Thyroid gland (tissue), 4 donors: Measurements from ENCODE around the gene TMEM270. TPM values are rescaled to one million over a fixed set of nuclear protein-coding genes. Genes with fewer than 3 reads are reported as not detected.
"Not testable (repeated sequence)": the region's sequence is repeated elsewhere in the genome, so short reads cannot be mapped to it uniquely, and the experiment has no call there.

ENCODE experiments used
- DNase-seq, 2 donors: peaks; one replicate each; pipeline ENCODE4 v3.0.0-alpha.2; 2019
- H3K27ac ChIP-seq, 3 donors: fragments of 200-600 bp; sonication (generic); 1 replicate in 2 of 3; 2 replicates in 1 of 3; pipeline ENCODE4 v1.5.1; 2016 to 2019; ENCODE audit warnings: mild to moderate bottlenecking in 1 of 3, moderate library complexity in 1 of 3
- H3K27me3 ChIP-seq: fragments of 200-600 bp; sonication (generic); one replicate; pipeline ENCODE4 v1.5.1; 2019
- H3K36me3 ChIP-seq, 2 donors: fragments of 200-600 bp; sonication (generic); one replicate each; pipeline ENCODE4 v1.5.1; 2016 to 2019
- H3K4me1 ChIP-seq, 2 donors: fragments of 200-600 bp; sonication (generic); one replicate each; pipeline ENCODE4 v1.5.1; 2017 to 2019
- H3K4me3 ChIP-seq, 3 donors: fragments of 200-600 bp; sonication (generic); replicated peaks in 1 of 3; 1 replicate in 2 of 3; 2 replicates in 1 of 3; pipeline ENCODE4 v1.5.1; 2016; ENCODE audit warnings: mild to moderate bottlenecking in 1 of 3
- H3K9me3 ChIP-seq: fragments of 200-600 bp; sonication (generic); one replicate; pipeline ENCODE4 v1.5.1; 2017
- CTCF ChIP-seq, 6 experiments: fragments of 200-600 bp in 3 of 6; fragments of 450-650 bp in 3 of 6; sonication (generic) in 3 of 6; IDR thresholded peaks; one replicate each; pipeline ENCODE4 v1.5.1; 2016 to 2019; ENCODE audit warnings: antibody characterized with exemption in 6 of 6, mild to moderate bottlenecking in 2 of 6, inconsistent platforms in 1 of 6, moderate library complexity in 1 of 6
- POLR2A ChIP-seq, 2 donors: fragments of 450-650 bp; IDR thresholded peaks; one replicate each; pipeline ENCODE4 v1.6.1; 2017; ENCODE audit warnings: antibody characterized with exemption in 2 of 2, mild to moderate bottlenecking in 2 of 2, moderate library complexity in 1 of 2
- WGBS, 2 donors: methylation state at CpG; one replicate each; pipeline ENCODE4 v1.1.5; 2017; 5-methylcytosine and 5-hydroxymethylcytosine counted together
- intact Hi-C: fragments of 100-400 bp; cut with DNase I; formaldehyde crosslinking; loops from one replicate; pipeline ENCODE4 v1.15.1; 2023
- total RNA-seq, 4 donors: library from RNA; depleted of rRNA; stranded (reverse); fragments of >200 nt; gene quantifications; one replicate each; pipeline ENCODE4 v1.2.3, GENCODE V29; 2016

Gene TMEM270
- total RNA-seq, 4 donors from 2014 or later = not detected

DNA sequence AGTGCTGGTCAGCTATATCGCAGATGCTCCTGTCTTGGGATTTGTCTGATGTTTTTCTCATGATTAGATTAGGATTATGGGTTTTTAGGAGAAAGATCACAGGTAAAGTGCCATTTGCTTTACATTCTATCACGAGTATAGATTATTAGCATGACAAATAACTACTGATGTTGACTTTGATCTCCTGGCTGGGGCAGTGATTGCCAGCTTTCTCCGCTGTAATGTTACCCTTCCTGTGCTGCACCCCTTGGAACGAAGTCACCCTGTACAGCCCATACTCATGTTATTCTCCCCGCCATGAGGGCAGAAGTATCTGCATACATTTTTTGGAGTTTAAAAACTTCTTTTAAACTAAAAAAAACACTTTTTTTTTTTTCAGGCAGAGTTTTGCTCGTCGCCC, 40.9 kb upstream of the TMEM270 start:
- no peak for TF ChIP-seq CTCF (IDR thresholded peaks at IDR 0.05)
- TF ChIP-seq POLR2A (IDR thresholded peaks at IDR 0.05) = no peak
- DNase-seq = no peak
- intact Hi-C loops = no loop called here
- 90 to 96% methylated on average over 7 of the region's 7 CpGs for WGBS, 2 donors
- no peak overlapping the region for H3K27ac ChIP-seq
- H3K9me3 ChIP-seq = no peaks in the 10 kb centered on the region
- H3K4me1 ChIP-seq = peaks cover 37 to 51% of the 10 kb centered on the region in 2 donors
- H3K27me3 ChIP-seq = no peaks in the 10 kb centered on the region
- no peaks in the 10 kb centered on the region for H3K36me3 ChIP-seq
- H3K4me3 ChIP-seq = no peak overlapping the region

DNA sequence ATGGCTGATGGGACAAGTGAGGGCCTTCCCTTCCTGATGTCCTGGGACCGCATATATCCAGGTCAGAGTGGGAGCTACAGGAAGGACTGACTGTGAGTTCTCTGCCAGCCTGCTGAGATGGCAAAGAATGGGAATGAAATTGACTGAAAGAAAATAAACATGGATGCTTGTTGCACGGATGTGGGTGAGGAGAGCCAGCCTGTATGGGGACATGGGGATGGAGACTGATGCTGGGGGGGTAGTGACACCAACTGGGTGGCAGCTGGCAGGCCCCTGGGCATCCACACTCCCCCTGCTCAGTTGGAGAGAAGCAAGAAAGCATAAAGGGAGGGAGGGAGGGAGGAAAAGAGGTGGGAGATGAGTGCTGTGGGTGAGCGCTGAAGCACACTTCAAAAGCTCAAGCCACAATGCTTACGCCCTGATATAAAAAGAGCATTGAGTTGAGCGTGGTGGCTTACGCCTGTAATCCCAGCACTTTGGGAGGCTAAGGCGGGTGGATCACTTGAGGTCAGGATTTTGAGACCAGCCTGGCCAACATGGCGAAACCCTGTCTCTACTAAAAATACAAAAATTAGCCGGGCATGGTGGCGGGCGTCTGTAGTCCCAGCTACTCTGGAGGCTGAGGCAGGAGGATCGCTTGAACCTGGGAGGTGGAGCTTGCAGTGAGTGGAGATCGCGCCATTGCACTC, 39.2 kb upstream of the TMEM270 start:
- intact Hi-C loops, H3K27me3 ChIP-seq: not testable (repeated sequence)
- DNase-seq = peak; percentile 37 to 57

GRCh38 chr7:73822319-73823173, 38.4 kb upstream of the TMEM270 start:
- intact Hi-C loops = no loop called here
- Histone ChIP-seq H3K27ac (peak overlapping the region; percentile 88 to 98 (median 90)), H3K36me3 (no peaks in the 10 kb centered on the region), H3K4me3 (no peak overlapping the region), H3K9me3 (no peaks in the 10 kb centered on the region), H3K4me1 (peaks cover 60 to 70% of the 10 kb centered on the region in 2 donors), H3K27me3 (no peaks in the 10 kb centered on the region)
- WGBS, 2 donors = 39 to 43% methylated on average over 11 to 15 of the region's 15 CpGs
- DNase-seq = peak; percentile 97
- TF ChIP-seq POLR2A (IDR thresholded peaks at IDR 0.05) = peak in 1 of 2 donors; percentile 87
- TF ChIP-seq CTCF (IDR thresholded peaks at IDR 0.05) = no peak

More for the DNA sequence above, 39.2 kb upstream of the TMEM270 start:
- WGBS, 2 donors = 73 to 75% methylated on average over 13 to 14 of the region's 14 CpGs
- not testable (repeated sequence) for H3K36me3 ChIP-seq, H3K4me3 ChIP-seq, H3K9me3 ChIP-seq
- H3K27ac ChIP-seq = peak overlapping the region; percentile 88 to 98 (median 90)
- peaks cover 53 to 62% of the 10 kb centered on the region in 2 donors for H3K4me1 ChIP-seq

GRCh38 chr7:73823257-73823656, 37.7 kb upstream of the TMEM270 start:
- no peak overlapping the region for H3K4me3 ChIP-seq
- DNase-seq = peak; percentile 53 to 62
- peak overlapping the region; percentile 88 to 98 (median 90) for H3K27ac ChIP-seq
- 60 to 62% methylated on average over 5 of the region's 5 CpGs for WGBS, 2 donors
- TF ChIP-seq CTCF (IDR thresholded peaks at IDR 0.05) (no peak), POLR2A (IDR thresholded peaks at IDR 0.05) (no peak)
- H3K36me3 ChIP-seq = no peaks in the 10 kb centered on the region
- no peaks in the 10 kb centered on the region for H3K27me3 ChIP-seq
- intact Hi-C loops = no loop called here
- peaks cover 58 to 69% of the 10 kb centered on the region in 2 donors for H3K4me1 ChIP-seq
- H3K9me3 ChIP-seq = no peaks in the 10 kb centered on the region

GRCh38 chr7:73823873-73824592, 36.9 kb upstream of the TMEM270 start:
- Histone ChIP-seq H3K27ac (peak overlapping the region; percentile 88 to 98 (median 90)), H3K9me3 (no peaks in the 10 kb centered on the region), H3K27me3 (no peaks in the 10 kb centered on the region), H3K4me3 (no peak overlapping the region), H3K36me3 (no peaks in the 10 kb centered on the region), H3K4me1 (peaks cover 64 to 75% of the 10 kb centered on the region in 2 donors)
- intact Hi-C loops = no loop called here
- TF ChIP-seq POLR2A (IDR thresholded peaks at IDR 0.05) = no peak
- TF ChIP-seq CTCF (IDR thresholded peaks at IDR 0.05) = no peak
- peak in 1 of 2 donors; percentile 34 for DNase-seq
- WGBS, 2 donors = 68 to 70% methylated on average over 11 of the region's 11 CpGs
